Ovary (tissue), 3 donors: ENCODE data around the gene KLHL18.

Experiments
- CTCF ChIP-seq, 3 donors: fragments of 450-650 bp in 2 of 3; fragments of 200-600 bp in 1 of 3; IDR thresholded peaks; one replicate each; pipeline versions ENCODE4 v1.5.1 to v1.8.0; 2016 to 2022; ENCODE audit warnings: antibody characterized with exemption in 3 of 3, mild to moderate bottlenecking in 1 of 3
- POLR2A ChIP-seq: fragments of 450-650 bp; IDR thresholded peaks from one replicate; pipeline ENCODE4 v1.6.1; 2017; ENCODE audit warnings: antibody characterized with exemption, mild to moderate bottlenecking, moderate library complexity
- donor health status: DM: no; HTN: no; CAD: no.

- TF ChIP-seq CTCF (IDR thresholded peaks at IDR 0.05) (no peak), POLR2A (no peak)
Observed at GRCh38 chr3:47347217-47347801, 64.6 kb downstream of the KLHL18 start.
